Suprapubic skin (tissue), 4 donors: ENCODE data around the gene PARP8.

Experiments
- CTCF ChIP-seq, 2 donors: fragments of 200-600 bp in 1 of 2; fragments of 450-650 bp in 1 of 2; sonication (generic) in 1 of 2; IDR thresholded peaks; one replicate each; pipeline ENCODE4 v1.5.1; 2016 to 2019; ENCODE audit warnings: antibody characterized with exemption in 2 of 2, mild to moderate bottlenecking in 1 of 2, moderate library complexity in 1 of 2
- EP300 ChIP-seq: sonication (generic); formaldehyde crosslinking; IDR thresholded peaks from one replicate; pipeline ENCODE4 v1.6.1; 2017; ENCODE audit warnings: antibody characterized with exemption
- POLR2A ChIP-seq, 2 donors: fragments of 450-650 bp; IDR thresholded peaks; one replicate each; pipeline ENCODE4 v1.6.1; 2017; ENCODE audit warnings: antibody characterized with exemption in 2 of 2, mild to moderate bottlenecking in 2 of 2, moderate library complexity in 2 of 2
- POLR2AphosphoS5 ChIP-seq, 3 donors: sonication (generic); formaldehyde crosslinking; IDR thresholded peaks; one replicate each; pipeline ENCODE4 v1.6.1; 2017; ENCODE audit warnings: antibody characterized with exemption in 3 of 3

- no peak for TF ChIP-seq CTCF (IDR thresholded peaks at IDR 0.05)
- no peak for TF ChIP-seq POLR2A (IDR thresholded peaks at IDR 0.05)
- TF ChIP-seq EP300: no peak
- no peak for TF ChIP-seq POLR2AphosphoS5 (IDR thresholded peaks at IDR 0.05)
Measured at GRCh38 chr5:50646591-50646990, 19.8 kb upstream of the PARP8 start.
